Adrenal gland (tissue), 19 donors: Measurements from ENCODE around the gene DGKG. TPM values are rescaled to one million over a fixed set of nuclear protein-coding genes. Genes with fewer than 3 reads are reported as not detected.

Source experiments
- DNase-seq, 7 donors: peaks; one replicate each; pipeline ENCODE4 v3.0.0-alpha.2; 2019 to 2020
- H3K27ac ChIP-seq, 5 donors: fragments of 200-600 bp; sonication (generic) in 4 of 5; 1 replicate in 3 of 5; 2 replicates in 2 of 5; pipeline versions ENCODE4 v1.5.1 to v1.8.0; 2016 to 2020; ENCODE audit warnings: mild to moderate bottlenecking in 1 of 5
- H3K27me3 ChIP-seq: fragments of 200-600 bp; 2 replicates; pipeline ENCODE4 v1.8.0; 2021
- H3K36me3 ChIP-seq, 2 donors: fragments of 200-600 bp; replicated peaks in 1 of 2; 1 replicate in 1 of 2; 2 replicates in 1 of 2; pipeline versions ENCODE4 v1.5.1 to v1.8.0; 2018 to 2022
- H3K4me1 ChIP-seq, 2 donors: fragments of 200-600 bp; replicated peaks in 1 of 2; 1 replicate in 1 of 2; 2 replicates in 1 of 2; pipeline versions ENCODE4 v1.5.1 to v1.8.0; 2018 to 2021
- H3K4me3 ChIP-seq, 4 donors: fragments of 200-600 bp; sonication (generic) in 3 of 4; one replicate each; pipeline ENCODE4 v1.5.1; 2016 to 2018
- H3K9me3 ChIP-seq, 3 donors: fragments of 200-600 bp; sonication (generic) in 1 of 3; replicated peaks in 1 of 3; 1 replicate in 2 of 3; 2 replicates in 1 of 3; pipeline versions ENCODE4 v1.5.1 to v1.8.0; 2016 to 2021
- CTCF ChIP-seq, 6 experiments: fragments of 450-650 bp in 4 of 6; fragments of 200-600 bp in 2 of 6; sonication (generic) in 1 of 6; IDR thresholded peaks; 1 replicate in 5 of 6; 2 replicates in 1 of 6; pipeline versions ENCODE4 v1.5.1 to v1.8.0; 2016 to 2021; ENCODE audit warnings: antibody characterized with exemption in 6 of 6, mild to moderate bottlenecking in 2 of 6, moderate library complexity in 1 of 6
- POLR2A ChIP-seq, 2 donors: fragments of 450-650 bp; IDR thresholded peaks; one replicate each; pipeline ENCODE4 v1.6.1; 2017; ENCODE audit warnings: antibody characterized with exemption in 2 of 2, mild to moderate bottlenecking in 2 of 2, moderate library complexity in 1 of 2
- WGBS, 4 donors: extraction: QIAGEN DNeasy Blood & Tissue Kit in 2 of 4; methylation state at CpG; one replicate each; pipeline versions ENCODE4 v1.1.5 to v1.1.7; 2013 to 2017; 5-methylcytosine and 5-hydroxymethylcytosine counted together
- intact Hi-C, 2 donors: fragments of 100-400 bp; cut with DNase I; formaldehyde crosslinking; loops; one replicate each; pipeline versions ENCODE4 v1.14.1 to v1.15.0; 2022 to 2023
- long read RNA-seq, 10 donors: library from polyadenylated mRNA in 3 of 10; unstranded in 2 of 10; stranded (forward) in 1 of 10; transcript quantifications; one replicate each; pipeline ENCODE4 v2.0.0 and lab custom pipeline, GENCODE V29; 2021 to 2026
- polyA plus RNA-seq, 3 donors: library from polyadenylated mRNA; stranded (reverse); fragments of 200-250 nt in 2 of 3; fragments of 350-450 nt in 1 of 3; fragmentation: Illumina TruSeq in 1 of 3; extraction: RNeasy Lipid Tissue Mini Kit (QIAGEN cat#74804) in 1 of 3; gene quantifications; one replicate each; pipeline ENCODE4 v1.2.3, GENCODE V29; 2013 to 2014
- total RNA-seq, 9 donors: library from RNA; depleted of rRNA in 4 of 9; stranded (reverse); fragments of >200 nt in 4 of 9; fragments of 120-200 nt in 1 of 9; fragmentation: NEBNext Ultra II Directional in 1 of 9; extraction: Animal tissue kit (Norgen Biotek cat#: 25700) in 1 of 9; gene quantifications; one replicate each; pipeline versions ENCODE4 v1.1.0 to v1.2.4, GENCODE V29; 2013 to 2023
- donor health status: healthy with polysubstance abuse.
- donor health status: Bipolar disorder and iron deficiency.
- donor health status: DM: yes; HTN: yes; CAD: no.
- donor health status: DM: no; HTN: no; CAD: no.
- donor health status: DM: no; HTN: no; CAD: no.
- donor health status: DM: yes; HTN: yes; CAD: no.

DGKG gene
- total RNA-seq (10 to 100 TPM; 16.0 to 43.7 (median 29.3) TPM), polyA plus RNA-seq (10 to 100 TPM in 1 of 3 donors, 1 to 10 TPM in 2; 2.9 to 40.3 (median 4.3) TPM)
- long read RNA-seq, donor 1, transcript DGKG-211 (6 exons, 609 nt), result major isoform, 6 of 6 reads
- long read RNA-seq, donor 1, partial matches to known transcripts, result 0 of 6 reads
- long read RNA-seq, donor 1, other reads (novel, unspliced or antisense), result 0 of 6 reads
- long read RNA-seq, donor 2, partial matches to known transcripts, result 0 of 2 reads
- long read RNA-seq, donor 2, other reads (novel, unspliced or antisense), result 0 of 2 reads
- long read RNA-seq, donor 3, transcript DGKG-211 (6 exons, 609 nt), result major isoform, 5 of 5 reads
- long read RNA-seq, donor 3, partial matches to known transcripts, result 0 of 5 reads
- long read RNA-seq, donor 3, other reads (novel, unspliced or antisense), result 0 of 5 reads
- long read RNA-seq, donor 4, partial matches to known transcripts, result 0 of 3 reads
- long read RNA-seq, donor 4, other reads (novel, unspliced or antisense), result 2 of 3 reads
- long read RNA-seq, donor 5, full-length matches to known transcripts, result 27 of 36 reads
- long read RNA-seq, donor 5, partial matches to known transcripts, result 4 of 36 reads
- long read RNA-seq, donor 5, other reads (novel, unspliced or antisense), result 5 of 36 reads
- long read RNA-seq, donor 6, partial matches to known transcripts, result 2 of 7 reads
- long read RNA-seq, donor 6, other reads (novel, unspliced or antisense), result 2 of 7 reads
- long read RNA-seq, donor 7, partial matches to known transcripts, result 0 of 2 reads
- long read RNA-seq, donor 7, other reads (novel, unspliced or antisense), result 0 of 2 reads
- long read RNA-seq, donor 8, partial matches to known transcripts, result 0 of 1 reads
- long read RNA-seq, donor 8, other reads (novel, unspliced or antisense), result 0 of 1 reads
- long read RNA-seq, donor 9, transcript DGKG-211 (6 exons, 609 nt), result major isoform, 6 of 6 reads
- long read RNA-seq, donor 9, partial matches to known transcripts, result 0 of 6 reads
- long read RNA-seq, donor 9, other reads (novel, unspliced or antisense), result 0 of 6 reads
- long read RNA-seq, donor 10, partial matches to known transcripts, result 0 of 1 reads
- long read RNA-seq, donor 10, other reads (novel, unspliced or antisense), result 0 of 1 reads

DNA sequence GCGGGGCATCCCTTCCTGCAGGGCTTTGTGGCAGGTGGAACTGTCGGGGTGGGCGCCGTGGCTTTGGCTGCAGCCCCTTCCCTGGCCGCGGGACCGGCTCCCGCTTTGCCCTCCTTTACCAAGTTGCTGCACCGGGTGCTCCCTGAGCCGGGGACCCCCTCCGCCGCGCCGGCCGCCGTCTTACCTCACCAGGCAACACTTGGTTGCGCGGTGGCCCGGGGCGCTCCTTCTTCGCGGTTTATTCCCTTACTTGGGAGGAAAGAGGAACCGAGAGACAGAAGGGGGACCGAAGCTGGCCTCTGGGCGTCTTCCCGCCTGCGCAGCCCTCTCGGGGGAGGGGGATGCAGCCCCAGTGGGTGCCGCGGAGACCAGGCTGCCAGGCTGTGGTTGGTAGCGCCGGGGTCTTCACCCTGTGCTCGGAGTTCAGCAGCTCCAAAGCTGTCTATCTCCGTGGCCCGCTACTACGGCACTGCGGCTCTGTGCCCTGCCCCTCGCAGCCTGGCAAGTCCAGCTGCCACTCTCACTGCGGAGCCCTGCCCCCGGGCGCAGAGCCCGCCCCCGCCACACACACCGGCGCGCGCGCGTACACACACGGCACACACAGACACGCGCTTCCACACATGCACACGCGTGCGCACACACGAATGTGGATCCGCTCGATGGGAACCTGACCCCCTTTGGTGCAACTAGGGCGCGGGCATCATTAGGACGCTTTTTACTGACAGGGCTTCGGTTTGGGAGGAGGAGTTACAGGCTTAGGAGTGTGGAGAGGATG lies at the start of gene DGKG:
Gene DGKG (minus strand): TSS at position 473 of the 775 bp plus-strand sequence. CDS start 41,775 bp downstream, outside the sequence.
- no peak for TF ChIP-seq CTCF (IDR thresholded peaks at IDR 0.05)
- peak in 1 of 2 donors; percentile 12 for TF ChIP-seq POLR2A (IDR thresholded peaks at IDR 0.05)

GRCh38 chr3:186411089-186411488 lies 49.1 kb upstream of the DGKG start:
- intact Hi-C loops, result no loop called here
- TF ChIP-seq POLR2A (IDR thresholded peaks at IDR 0.05) (no peak), CTCF (IDR thresholded peaks at IDR 0.05) (no peak)
- DNase-seq, result no peak
- Histone ChIP-seq H3K36me3 (no peaks in the 10 kb centered on the region), H3K4me1 (peaks cover 23 to 36% of the 10 kb centered on the region in 2 donors), H3K4me3 (no peak overlapping the region), H3K9me3 (no peaks in the 10 kb centered on the region), H3K27ac (no peak overlapping the region), H3K27me3 (no peaks in the 10 kb centered on the region)
- WGBS, 4 donors, result 93 to 97% (median 95%) methylated on average over 2 of the region's 2 CpGs

More for the DNA sequence above, at the start of gene DGKG:
- H3K27ac ChIP-seq, result peak within 1 kb of the TSS in 3 of 5 donors; percentile 1 to 46 (median 42)
- H3K4me3 ChIP-seq, result peak within 1 kb of the TSS in 2 of 4 donors; percentile 22 to 53
- intact Hi-C loops, result no loop called here
- 0 to 1% (median 1%) methylated on average over 5 to 62 of the region's 62 CpGs for WGBS, 4 donors
- no peaks in the 10 kb centered on the region for H3K36me3 ChIP-seq
- H3K27me3 ChIP-seq, result peaks cover 28% of the 10 kb centered on the region
- peak in 6 of 7 donors; percentile 31 to 69 (median 42) for DNase-seq
- H3K9me3 ChIP-seq, result no peaks in the 10 kb centered on the region
- peaks cover 8 to 27% of the 10 kb centered on the region in 2 donors for H3K4me1 ChIP-seq

DNA sequence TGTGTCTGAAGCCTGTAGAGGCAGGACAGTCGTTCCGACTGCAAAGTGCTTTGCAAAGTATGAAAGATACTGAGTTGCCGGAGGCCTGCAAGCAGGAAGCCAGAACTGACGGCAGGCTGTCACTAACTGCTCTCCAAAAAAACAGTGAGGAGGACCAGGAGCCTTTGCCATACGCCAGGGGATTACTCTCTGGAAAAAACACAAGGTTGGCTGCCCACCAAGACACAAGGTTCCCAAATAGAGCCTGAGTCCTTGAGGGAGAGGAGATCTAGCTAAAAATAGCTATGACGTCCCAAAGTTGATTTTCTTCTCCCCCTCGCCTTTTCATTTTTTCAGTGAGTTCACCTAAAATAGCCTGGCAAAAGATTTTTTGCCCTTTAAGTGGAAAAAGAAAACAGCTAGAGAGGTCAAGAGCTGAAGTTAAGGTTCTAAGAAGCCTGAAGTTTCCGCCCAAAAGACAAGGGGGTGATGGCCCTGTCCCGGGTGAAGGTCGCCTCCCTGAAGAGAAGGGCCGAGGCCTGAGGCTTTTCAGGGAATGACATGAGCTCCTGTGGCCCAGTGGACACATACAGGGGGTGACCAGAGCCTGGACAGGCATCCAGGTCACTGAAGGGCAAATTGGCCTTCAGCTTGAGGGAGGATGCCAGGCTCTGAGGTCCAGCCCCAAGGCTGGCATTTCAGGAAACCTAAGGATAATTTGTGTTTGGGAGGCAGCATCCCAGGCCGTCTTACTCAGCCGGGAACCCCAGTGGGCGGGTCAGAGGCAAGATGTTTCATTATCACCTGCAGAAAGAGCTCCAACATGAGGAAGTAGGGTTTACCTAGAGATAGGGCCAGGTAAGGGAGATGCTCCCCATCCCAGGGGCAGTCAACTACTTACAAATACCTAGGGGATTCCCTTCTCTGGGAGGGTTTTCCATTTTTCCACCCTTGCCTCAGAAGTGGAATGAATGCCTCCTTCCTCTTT lies 44.9 kb upstream of the DGKG start:
- TF ChIP-seq POLR2A (IDR thresholded peaks at IDR 0.05), result no peak
- no peak for TF ChIP-seq CTCF (IDR thresholded peaks at IDR 0.05)

More for the DNA sequence above, 44.9 kb upstream of the DGKG start:
- H3K4me1 ChIP-seq, result peaks cover 8 to 16% of the 10 kb centered on the region in 2 donors
- 49 to 68% (median 51%) methylated on average over 14 of the region's 14 CpGs for WGBS, 4 donors
- H3K9me3 ChIP-seq, result no peaks in the 10 kb centered on the region
- H3K36me3 ChIP-seq, result no peaks in the 10 kb centered on the region
- DNase-seq, result peak; percentile 40 to 86 (median 65)
- no peak overlapping the region for H3K4me3 ChIP-seq
- peak overlapping the region in 4 of 5 donors; percentile 30 to 78 (median 54) for H3K27ac ChIP-seq
- H3K27me3 ChIP-seq, result no peaks in the 10 kb centered on the region
- intact Hi-C loops, result no loop called here
